ENCODE results near the gene PAPPA2.
"Not testable (repeated sequence)": the region's sequence is repeated elsewhere in the genome, so short reads cannot be mapped to it uniquely, and the experiment has no call there.

Gene PAPPA2

DNA sequence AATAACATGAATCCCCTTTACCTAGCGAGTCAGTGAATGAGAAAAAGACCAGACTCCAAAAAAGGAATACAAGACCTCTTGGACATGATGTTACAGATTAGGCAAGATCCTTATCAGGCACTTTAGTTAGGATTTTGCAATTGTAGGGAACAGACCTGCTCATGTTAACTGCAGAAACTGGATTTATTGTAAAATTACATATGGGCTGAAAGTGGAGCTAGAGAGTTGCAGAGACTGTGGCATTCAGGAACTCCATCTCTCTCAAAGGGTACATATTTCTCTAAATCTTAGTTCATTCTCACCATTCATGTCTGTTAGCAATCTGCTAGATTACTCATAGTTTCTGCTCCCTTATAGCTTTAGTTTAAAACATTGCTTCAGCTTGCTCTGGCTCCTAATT lies 142.2 kb downstream of the PAPPA2 start:
- FAIRE-seq: no peak

DNA sequence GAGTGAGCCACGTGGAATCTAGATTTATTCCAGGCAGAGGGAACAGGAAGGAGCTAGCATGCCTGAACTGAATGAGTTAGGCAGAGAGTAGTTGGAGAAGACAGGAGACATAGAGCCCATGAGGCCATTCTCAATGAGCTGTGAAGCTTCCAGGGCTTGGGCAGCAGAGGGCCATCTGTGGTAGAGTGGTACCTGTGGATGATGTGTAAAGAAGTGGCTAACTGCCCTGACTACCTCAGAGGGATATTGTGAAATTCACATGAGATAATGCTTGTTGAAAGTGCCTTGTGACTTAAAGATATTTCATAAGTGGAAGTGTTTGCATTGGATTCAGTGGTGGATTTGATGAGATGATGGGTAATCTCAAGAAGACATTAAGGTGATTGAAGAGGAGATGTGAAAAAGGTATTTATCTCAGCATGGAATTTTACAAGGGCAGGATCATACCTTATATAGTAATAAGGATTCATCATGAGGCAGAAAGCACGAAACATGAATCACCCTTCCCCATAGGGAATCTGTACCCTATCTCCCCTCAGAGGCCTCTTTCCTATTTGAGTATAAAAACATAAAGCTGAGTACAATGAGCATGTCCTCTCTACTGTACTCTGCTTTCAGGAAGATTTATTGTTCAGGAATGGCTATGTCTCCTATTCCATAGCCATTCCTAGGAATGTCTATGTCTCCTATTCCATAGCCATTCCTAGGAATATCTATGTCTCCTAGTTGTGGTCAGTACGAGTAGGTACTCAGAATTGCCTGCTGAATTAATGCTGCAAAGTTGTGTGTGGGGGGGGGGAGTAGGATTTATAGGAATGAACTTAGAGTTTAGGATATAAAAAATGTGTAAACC lies 146.8 kb downstream of the PAPPA2 start:
- no peak for FAIRE-seq

DNA sequence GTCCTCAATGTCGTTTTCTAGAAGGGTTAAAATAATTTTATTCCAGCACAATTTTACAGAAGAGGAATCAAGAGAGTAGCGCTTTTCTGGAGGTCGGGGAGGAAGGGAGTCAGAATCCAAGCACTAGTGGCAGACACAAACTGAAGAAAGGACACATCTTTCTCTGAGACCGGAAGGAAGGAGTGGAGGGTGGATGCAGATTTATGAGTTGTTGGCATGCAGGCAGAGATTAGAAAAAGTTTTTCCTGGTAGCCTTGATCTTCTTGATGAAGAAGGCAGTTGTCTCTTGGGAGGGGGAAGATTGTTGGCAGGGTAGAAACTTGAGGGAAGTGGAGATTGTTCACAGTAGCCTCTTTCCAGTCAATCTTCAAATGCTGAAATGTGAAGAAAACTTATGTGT lies 149.8 kb downstream of the PAPPA2 start:
- FAIRE-seq: no peak

DNA sequence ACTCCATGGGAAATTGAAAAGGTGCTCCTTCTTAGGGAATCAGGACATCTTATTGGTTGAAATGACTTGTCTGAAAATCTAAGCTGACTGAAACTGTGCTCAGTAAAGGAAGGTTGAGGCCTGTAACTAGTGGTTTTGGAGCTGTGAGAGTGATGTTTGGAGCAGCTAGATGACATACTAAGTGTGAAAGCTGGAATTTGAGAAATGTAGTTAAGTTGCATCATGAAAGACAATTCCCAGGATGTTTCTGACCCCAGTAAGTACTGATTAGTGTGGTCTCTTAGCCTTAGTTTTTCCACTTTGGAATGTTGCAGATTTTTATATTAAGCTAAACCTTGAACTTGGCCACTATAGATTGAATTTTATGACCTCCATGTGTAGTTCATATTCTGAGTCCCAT lies 154.9 kb downstream of the PAPPA2 start:
- no peak for FAIRE-seq

DNA sequence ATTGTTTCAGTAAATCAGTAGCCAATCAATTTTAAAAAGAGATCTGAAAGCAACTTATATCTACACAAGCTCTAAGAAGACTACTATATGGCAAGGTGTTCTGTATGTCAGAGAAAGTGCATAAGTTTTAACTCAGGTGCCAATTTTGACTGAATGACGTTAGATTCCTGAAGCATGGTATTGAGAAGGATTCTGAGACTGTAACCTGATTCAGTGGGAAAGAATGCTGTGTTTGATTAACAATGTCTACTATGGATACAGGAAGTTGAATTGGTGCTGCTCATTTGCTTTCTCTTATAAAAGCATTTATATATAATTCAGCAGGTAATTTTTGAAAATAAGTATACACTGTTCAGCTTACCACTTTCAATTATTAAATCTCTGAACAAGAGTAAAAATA lies 156.3 kb downstream of the PAPPA2 start:
- FAIRE-seq: no peak

DNA sequence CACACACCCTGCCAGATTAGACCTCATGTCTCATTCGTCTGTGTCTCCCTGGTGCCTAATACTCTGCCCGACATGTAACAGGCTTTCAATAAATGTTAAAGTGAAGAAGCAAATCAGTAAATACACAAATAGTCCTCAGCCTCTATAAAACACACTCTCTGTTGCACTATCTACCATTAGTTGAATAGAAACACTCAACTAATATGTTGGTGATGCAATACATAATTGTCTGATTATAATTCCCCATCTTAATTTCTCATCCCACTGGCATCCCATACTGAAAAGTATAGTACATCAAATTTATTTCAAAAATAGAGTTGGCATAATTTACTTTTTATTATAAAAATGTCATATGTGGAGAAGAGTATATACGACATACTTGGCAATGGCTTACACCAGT lies 162.4 kb downstream of the PAPPA2 start:
- no peak for FAIRE-seq

DNA sequence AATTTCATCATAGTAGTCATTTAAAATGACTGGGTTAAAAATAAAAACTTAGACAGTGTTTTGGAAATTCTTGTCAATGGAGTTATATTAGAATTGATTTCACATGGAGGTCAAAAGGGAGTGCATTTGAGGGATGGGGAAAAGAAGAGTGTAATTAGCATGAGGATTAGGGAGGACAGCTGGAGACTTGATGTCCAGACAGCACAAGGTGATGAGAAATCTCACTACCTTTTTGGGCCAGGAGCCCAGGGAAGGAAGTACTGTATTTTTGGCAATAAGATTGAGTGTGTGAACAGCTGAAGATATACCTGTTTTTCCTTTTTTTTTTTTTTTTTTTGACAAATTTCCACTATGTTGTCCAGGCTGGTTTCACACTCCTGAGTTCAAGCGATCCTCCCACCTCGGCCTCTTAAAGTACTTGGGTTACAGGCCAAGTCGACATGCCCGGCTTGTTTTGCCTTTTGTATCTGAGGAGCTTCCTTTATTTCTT lies 163.6 kb downstream of the PAPPA2 start:
- FAIRE-seq: no peak

DNA sequence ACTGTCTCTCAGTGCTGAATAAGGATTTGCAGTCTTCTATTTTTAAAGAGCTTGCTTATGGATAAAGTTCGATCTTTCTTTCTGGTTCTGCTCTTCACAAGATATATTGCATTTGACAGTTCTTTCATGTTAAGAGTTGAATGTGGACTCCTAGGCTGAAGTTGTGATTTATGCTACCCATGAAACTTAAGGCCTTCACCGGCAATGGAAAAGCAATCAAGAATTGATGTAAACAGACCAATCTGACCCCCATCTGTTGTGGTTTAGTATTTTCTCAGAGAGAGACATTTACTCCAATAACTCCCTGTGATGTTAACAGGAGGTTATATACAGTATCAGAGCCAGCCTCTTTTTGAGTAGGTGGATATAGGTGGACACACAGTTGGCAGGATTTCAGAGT lies 165.8 kb downstream of the PAPPA2 start:
- no peak for FAIRE-seq

DNA sequence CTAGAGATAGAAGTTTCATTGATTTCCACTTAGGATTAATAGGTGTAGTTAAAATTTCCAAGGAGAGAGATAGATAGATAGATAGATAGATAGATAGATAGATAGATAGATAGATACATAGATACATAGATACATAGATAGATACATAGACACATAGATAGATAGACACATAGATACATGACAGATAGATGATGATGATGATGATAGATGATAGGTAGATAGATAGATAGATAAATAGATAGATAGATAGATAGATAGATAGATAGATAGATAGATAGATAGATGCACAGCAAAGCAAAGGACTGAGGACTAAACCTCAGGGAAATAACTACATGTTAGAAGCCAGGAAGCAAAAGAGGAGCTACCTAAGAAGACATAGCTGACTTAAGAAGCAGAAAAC lies 171.8 kb downstream of the PAPPA2 start:
- FAIRE-seq: not testable (repeated sequence)

DNA sequence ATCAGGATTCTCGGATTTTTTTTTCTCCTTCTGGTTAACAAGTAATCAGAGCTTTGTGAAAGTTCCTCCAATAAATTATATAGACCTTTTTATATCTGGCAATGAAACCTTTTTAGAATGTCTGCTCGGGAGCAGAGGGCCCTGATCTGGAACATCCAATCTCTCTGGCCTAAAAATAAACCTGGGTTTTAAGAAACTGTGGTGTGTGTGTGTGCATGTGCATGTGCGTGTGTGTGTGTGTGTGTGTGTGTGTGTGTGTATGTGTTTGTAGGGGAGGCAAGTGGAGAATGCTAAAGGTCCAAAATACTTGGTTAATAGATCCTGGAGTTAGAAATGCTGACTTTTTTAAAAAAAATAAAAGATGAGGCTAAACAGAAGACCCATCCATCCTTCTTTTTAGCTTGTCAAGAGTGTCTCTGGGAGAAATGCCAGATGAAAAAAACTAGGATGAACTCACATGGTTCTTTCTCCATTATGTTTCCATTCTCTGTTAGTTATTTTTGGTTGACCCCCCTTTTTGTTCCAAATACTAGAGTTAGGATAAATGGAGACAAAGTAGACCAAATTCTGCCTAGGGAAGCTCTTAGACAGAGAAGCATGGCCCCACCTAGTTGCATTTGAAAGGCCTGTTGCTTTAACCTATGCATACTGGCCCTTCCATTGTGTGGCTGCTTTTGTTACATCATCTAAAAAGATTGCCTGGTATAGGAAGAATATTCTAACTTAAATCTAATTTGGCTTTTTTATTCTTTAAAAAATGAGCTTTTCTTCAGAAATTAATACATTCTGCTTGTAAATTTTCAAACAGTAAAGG lies 175.9 kb downstream of the PAPPA2 start:
- no peak for FAIRE-seq

DNA sequence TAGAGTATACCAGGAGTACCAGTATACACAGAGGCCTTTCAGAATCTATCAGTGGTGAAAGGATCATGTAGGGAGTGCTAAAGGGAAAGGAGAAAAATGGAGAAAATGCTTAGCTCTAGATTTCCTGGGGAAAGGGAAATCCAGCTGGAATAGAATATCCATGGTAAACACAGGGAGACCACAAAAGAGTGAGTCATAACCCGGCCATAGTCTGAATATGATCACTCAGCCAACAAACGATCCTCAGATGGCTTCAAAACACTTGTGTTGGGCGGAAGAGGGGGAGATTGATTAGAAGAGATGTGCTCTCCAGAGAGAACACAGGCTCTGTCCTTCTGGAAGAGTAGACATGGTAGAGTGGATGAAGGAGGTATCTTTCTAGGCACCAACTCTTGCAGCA lies 180.6 kb downstream of the PAPPA2 start:
- FAIRE-seq: no peak

DNA sequence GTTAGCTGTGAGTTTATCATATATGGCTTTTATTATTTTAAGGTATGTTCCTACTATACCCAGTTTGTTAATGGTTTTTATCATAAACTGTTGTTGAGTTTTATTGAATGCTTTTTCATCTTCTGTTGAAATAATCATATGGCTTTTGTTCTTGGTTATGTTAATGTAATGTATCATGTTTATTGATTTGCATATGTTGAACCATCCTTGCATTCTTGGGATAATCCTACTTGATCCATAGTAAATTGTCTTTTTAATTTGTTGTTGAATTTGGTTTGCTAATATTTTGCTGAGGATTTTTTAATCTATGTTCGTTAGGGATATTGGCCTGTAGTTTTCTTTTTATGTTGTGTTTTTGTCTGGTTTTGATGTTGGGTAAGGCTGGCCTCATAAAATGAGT lies 185.6 kb downstream of the PAPPA2 start:
- FAIRE-seq: no peak

DNA sequence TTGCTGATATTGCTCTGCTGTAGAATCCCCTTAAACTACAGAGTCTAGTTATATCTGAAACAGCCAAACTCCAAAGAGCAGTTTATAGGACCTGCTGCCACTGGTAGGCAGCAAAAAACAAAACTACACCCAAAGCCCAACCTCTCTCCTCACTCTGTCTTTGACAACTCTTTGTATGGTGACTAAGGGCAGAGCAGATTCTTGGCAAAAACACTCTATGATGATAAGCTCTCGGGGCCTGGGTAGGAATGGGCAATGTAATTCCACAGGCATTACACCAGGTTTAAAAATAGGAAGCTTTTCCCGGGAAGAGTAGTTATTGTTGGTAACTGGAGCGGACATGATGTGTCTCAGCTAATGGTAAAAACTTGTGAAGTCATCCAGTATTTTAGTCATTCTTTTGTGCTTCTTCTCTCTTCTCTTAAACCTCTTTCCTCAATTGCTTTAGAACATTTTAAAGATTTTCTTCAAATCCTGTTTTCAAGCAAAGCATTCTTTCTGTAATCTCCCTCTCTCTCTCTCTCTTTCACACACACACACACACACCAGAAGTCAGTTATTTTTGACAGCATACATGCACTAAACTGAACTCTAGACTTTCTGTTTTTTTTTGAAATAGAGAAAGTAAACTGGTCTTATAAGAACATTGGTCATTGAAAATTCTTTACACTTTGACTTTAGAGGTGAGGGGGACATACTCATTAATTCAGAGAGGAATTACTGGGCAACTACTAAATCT lies 193.5 kb downstream of the PAPPA2 start:
- FAIRE-seq: no peak

DNA sequence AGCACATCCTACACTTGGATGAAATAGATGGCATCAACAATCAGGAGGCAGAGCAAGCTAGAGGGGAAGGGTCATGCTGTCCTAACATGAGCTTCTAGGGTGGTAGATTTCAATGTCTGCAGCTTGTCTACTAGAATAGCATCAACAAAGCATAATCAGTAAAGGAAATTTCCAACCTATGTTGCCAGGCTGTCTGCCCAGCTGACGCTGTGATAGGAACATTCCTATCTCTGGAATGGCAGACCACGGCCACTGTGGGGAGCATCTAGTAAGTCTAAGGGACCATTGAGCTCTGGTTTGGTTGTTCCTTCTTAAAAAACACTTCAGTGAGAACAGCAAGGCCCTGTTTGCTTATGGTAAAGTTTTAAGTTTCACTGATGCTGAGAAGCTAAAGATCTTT lies 206.8 kb downstream of the PAPPA2 start:
- FAIRE-seq: no peak

DNA sequence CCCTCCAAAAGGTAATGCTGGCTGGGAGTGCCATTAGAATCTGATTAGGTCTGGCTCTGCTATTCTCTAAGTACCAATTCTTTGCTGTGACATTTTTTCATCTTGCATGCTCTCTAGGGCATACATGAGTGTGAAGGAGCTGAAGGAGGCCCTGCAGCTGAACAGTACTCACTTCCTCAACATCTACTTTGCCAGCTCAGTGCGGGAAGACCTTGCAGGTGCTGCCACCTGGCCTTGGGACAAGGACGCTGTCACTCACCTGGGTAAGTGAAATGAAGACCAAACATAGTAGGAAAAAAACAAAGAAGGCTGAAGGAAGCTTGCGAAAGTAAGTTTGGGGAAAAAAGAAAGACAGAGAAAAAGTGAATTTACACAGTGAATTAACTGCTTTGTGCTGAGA lies 207.9 kb downstream of the PAPPA2 start:
- FAIRE-seq: no peak

DNA sequence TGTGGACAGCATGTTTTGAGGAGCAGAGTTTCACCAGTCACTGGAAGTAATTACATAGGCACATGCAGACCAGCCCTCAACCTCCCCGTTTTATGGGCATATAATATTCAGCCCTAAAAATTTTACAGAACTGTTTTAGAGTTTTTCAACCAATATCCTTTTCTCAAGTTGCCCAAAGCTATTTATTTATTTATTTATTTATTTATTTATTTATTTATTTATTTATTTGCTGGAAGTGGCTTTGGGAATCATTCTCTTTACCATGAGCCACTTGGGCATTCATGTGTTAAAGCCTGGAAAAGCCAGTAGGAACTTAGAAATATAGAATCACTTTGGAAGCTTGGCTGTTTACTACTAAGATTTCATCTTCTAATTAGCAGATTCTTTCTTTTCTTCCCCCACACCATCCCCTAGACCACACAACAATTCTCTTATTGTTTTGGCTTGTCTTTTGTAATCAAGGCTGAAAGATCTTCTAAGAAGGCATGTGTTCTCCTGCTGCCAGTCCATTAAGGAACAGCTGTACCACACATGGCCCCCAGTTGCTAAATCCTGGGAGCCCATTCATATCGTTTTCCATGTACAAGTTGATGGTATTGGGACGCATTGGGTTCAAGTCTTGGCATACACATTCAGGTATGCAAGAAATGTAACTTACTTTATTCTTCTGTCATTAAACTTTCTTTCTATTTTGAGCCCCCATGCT lies 220.0 kb downstream of the PAPPA2 start:
- FAIRE-seq: no peak

DNA sequence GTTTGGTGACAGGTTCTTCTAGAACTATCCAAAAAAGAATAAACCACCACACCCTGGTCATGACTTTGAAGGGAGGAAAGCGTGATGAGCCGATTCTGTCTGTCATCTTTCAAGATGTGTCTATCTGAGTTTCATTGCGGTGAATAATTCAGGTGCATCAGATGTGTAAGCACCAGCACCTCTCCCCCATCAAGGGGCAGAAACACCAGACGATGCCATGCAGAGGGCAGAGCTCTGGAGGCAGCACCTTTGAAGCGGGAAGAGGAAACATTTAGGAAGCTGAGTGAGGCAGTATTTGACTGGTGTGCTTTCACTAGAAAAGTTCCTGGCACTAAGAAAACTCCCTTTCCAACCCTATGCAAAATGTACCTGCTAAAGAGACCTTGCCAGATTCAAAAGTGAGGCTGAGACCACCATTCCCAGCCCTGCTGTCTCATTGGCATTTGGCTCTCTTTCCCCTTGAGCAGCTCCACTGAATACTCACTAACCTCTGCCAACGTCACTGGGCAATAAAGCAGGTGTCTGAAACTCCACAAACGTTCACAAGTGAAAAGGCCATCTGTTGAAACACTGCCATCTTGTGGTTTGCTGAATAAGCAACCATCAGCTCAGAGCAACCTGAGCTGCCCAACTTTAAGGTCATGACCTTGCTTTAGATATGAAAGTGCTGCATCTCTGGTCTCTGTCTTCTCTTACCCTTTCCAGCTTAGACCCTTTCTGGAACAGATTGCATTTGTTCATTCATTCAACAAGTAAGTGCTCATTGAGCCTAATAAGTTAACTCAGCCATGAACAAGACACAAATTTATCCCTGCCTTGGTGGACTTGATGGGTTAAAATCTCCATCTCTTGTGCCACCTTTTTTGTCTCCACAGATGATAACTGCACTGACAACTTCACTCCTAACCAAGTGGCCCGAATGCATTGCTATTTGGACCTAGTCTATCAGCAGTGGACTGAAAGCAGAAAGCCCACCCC lies 228.6 kb downstream of the PAPPA2 start:
- FAIRE-seq: no peak

DNA sequence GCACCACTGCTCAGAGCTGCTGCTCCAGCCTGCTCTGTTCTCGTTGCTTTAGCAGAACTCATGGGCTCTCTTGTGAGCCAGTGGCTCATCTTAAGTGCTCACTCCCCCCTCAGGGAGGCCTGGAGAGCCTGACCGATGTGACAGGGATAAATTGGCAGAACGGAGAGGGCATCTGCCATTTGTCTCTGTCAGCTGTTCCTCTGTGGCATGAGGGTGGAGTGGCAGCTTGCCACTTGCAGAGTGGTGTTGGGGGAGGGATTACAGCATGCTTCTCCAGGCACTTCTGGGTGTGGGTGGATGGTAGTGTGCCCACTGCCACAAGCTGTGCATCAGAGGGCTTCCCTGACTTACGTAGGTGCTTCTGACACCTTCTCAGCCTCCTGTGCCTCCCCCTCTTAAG lies 229.5 kb downstream of the PAPPA2 start:
- no peak for FAIRE-seq

DNA sequence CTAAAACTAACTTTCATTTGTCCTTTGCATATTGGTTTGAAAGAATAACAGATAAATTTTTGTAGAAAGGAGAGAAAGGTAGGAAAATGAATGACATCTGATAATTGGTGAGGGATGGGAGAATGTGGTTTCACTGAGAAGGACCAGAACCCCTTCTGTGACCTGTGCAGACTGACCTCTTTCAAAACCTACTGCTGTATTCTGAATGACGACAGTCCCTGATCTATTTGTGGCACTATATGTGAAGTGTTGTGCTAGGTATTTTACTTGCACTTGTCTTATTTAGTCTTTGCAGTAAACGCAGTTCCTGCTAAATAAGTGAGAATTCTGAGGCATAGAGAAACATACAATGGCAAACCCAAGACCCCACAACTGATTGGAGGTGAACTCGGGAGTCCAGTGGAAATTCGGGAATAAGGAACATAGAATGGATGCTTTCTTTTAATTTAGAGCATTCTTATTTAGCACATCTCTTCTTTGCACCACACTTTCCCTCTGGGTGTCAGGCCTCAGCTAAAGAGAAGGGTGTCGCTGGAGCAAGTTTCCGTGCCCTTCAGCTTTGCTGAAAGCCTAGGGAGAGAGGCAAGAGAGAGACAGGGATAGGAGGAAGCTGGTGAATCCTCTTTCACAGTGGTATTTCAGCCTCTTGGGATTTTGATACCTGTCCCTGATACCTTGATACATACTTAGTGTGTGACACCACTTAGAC lies 230.2 kb downstream of the PAPPA2 start:
- FAIRE-seq: no peak

DNA sequence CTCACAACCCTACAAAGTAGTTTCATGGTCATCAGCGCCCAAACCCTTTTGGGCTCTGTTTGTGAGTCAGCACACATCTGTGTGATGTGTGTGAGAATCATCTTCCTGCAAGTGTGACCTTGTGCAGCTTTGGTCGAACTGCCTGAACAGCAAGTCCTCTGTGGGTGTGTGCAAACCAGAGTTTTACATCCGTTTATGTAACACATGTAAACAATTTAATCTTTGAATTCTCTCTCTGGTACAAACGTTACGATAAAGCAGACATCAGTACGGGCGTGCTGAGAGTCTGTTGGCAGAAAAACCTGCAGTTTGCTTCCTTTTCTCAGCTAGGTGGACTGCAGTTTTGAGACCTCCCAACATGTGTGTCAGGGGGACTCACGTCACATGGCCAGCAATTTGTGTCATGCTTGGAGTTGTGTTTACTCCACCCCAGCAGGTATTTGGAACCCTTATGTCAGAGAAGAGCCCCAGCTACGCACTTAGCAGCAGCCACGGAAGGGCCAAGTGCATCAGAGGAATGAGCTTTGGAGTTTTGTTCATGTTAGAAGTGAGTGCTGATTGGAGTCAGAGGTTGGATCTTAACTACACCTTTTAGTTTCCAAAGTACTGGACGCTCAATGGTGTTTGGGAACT lies 230.8 kb downstream of the PAPPA2 start:
- FAIRE-seq: no peak
